ENCODE results near the gene CCDC137.

GRCh38 chr17:81713556-81714411 is 47.2 kb downstream of the CCDC137 start:
- TF ChIP-seq CTCF (IDR thresholded peaks at IDR 0.05) = no peak
- TF ChIP-seq POLR2A (IDR thresholded peaks at IDR 0.05) = peak; percentile 28

All from prostate gland (tissue), 2 donors.